ENCODE measurements around the gene TBPL1.

DNA sequence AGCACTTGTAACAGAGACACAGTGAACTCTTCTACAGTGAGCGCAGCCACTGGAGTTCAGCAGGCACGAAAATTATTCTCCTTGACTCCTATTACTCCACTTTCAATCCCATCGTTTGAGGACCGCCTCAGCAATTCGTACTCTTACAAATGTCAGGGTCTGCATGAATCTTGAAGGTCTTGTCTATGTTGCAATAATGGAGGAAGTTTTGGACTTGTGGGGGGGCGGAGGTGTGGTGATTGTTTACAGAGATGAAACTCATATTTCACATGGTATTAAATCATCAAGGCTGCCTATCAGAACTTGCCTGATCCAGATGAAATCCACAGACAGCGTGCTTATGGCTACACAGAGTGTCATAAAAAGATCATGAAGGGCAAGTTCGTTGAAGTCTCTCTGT lies 57.4 kb downstream of the TBPL1 start:
- TF ChIP-seq, protein P1, sequence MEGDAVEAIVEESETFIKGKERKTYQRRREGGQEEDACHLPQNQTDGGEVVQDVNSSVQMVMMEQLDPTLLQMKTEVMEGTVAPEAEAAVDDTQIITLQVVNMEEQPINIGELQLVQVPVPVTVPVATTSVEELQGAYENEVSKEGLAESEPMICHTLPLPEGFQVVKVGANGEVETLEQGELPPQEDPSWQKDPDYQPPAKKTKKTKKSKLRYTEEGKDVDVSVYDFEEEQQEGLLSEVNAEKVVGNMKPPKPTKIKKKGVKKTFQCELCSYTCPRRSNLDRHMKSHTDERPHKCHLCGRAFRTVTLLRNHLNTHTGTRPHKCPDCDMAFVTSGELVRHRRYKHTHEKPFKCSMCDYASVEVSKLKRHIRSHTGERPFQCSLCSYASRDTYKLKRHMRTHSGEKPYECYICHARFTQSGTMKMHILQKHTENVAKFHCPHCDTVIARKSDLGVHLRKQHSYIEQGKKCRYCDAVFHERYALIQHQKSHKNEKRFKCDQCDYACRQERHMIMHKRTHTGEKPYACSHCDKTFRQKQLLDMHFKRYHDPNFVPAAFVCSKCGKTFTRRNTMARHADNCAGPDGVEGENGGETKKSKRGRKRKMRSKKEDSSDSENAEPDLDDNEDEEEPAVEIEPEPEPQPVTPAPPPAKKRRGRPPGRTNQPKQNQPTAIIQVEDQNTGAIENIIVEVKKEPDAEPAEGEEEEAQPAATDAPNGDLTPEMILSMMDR (IDR thresholded peaks at IDR 0.05; ENCODE audit: low read depth, low read length): no peak
- no peak for TF ChIP-seq POLR2A (IDR thresholded peaks at IDR 0.05; ENCODE audit: extremely low read depth, insufficient read length)

All from NB4 (cell line).